ENCODE measurements around the gene GABRB1.

- TF ChIP-seq CTCF (IDR thresholded peaks at IDR 0.05) (no peak), POLR2A (IDR thresholded peaks at IDR 0.05) (no peak)
These were observed 284.0 kb downstream of the GABRB1 start for GRCh38 chr4:47315346-47315745.
